HG03342 (cell line): ENCODE results near the gene HSPB1.
A peak's percentile ranks its signal among the peaks of the same experiment; 100 is the strongest.
"Not testable (repeated sequence)": the region's sequence is repeated elsewhere in the genome, so short reads cannot be mapped to it uniquely, and the experiment has no call there.

Experiments used
- ATAC-seq: cut with Tn5 transposase; IDR thresholded peaks from one replicate; pipeline ENCODE4 v1.9.1; 2021; ENCODE audit warnings: mild to moderate bottlenecking, moderate library complexity; ENCODE audit not compliant: unreplicated experiment

The HSPB1 gene

DNA sequence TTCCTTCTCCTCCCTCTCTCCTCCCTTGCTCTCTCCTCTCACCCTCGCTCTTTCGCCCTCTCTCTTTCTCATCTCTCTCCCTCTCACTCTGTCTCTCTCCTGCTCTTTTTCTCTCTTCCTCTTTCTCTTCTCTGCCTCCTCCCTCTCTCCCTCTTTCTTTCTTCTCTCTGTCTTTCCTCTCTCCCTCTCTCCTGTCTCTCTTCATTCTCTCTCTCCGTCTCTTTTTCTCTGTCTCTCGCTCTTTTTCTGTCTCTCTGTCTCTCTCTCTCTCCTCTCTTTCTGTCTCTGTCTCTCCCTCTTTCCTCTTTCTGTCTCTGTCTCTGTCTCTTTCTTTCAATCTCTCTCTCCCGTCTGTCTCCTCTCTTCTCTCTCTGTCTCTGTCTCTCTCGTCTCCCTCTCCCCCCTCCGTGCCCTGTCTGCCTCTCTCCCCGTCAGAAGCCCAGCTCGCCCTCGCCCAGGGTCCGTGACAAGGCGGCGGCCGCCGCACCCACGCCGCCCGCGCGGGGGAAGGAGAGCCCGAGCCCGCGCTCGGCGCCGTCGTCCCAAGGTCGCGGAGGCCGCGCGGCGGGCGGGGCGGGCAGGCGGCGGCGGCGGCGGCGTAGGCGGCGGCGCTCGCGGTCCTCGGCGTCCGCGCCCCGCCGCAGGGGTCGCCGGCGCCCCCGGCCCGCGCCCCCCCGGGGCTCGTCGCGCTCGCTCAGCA, 21.3 kb upstream of the HSPB1 start:
- no peak for ATAC-seq

DNA sequence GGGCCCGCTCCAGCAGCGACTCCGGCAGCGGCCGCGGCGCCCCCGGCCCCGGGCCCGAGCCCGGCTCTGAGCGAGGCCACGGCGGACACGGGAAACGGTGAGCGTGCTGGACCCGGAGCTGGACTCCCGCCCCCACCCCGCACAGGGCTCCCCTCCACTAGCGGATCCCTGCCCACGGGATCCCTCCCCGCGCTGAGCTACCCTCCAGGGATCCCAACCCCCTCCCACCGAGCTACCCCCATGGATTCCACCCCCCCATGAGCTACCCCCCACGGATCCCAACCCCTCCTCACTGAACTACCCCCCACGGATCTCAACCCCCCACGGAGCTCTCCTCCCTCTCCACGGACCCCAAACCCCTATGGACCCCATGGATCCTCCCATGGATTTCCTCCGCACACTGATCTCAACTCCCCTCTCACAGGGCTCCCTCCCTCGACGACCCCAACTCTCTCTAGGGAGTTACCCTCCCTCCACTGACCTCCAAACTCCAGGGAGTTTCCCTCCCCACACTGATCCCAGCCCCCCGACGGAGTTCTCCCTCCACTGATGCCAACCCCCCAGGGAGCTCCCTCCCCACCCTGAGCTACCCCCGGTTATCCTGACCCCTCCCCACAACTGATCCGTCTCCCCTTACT, 20.6 kb upstream of the HSPB1 start:
- ATAC-seq: no peak

DNA sequence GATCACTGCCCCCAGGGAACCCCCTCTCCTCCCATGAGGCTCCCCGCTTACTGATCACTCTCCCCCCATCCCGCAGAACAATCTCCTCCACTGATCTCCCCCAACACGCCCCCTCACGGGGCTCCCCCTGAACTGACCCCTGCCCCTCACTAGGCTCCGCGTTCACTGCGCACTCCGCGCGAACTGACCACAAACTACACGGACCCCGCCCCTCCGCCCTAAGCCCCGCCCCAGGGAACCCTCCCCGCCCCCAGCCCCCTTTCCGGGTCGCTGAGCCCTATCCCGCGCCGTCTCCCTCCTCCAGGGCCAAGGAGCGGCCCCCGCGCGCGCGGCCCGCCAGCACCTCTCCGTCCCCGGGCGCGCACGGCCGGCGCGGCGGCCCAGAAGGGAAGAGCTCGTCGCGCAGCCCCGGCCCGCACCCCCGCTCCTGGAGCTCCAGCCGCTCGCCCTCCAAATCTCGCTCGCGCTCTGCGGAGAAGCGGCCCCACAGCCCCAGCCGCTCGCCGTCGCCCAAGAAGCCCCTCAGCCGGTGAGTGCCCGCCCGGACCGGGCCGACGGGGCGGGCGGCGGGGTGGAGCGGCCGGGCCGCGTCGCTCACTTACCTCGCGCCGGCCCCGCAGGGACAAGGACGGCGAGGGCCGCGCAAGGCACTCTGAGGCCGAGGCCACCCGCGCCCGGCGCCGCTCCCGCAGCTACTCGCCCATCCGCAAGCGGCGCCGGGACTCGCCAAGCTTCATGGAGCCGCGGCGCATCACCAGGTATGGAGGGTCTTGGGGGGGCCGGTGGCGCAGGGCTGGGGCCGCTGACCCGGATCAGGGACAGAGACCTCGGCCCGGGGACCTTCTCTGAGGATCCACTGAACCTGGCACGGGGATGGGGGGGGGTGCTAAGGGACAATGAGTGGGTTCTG, 19.9 kb upstream of the HSPB1 start:
- ATAC-seq: no peak

DNA sequence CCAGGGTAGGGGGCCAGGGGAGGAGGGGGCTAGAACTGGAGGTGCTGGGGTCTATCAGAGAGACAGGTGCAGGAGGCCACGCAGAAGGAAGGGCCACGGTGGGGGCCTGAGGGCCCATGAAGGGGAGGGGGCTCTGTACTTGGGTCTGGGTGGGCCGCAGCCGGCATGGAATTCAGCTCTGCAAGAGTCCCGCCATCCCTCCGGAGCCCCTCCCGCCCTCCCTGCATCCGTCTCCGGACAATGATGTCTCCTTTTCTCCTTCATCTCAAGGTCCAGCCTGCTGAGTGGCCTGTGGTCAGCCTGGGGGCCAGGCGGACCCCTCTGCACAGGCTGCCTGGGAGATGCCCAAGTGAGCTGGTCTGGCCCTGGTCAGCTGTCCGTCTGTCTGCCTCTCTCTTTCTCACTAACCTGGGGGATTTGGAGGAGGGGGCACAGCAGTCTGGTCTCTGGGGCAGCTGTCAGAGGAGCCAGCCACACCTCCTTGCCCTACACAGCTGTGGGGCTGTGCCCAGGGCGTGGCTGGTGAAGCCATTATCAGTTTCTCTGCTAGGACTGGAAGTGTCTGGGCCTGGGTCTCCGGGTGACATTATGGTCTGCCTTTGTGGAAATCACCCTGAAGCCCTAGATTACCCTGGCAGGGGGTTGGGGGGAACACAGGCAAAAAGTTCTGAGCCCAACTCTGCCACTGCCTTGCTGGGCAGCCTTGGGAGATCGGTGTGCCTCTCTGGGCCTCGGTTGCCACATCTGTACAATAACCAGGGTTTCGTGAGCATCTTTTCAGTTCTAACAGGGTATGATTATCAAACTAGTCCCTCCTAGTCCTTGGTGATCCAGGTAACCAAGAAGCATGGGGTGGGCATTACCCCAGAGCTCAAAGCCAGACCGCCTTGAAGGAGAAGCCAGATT, 19.0 kb upstream of the HSPB1 start:
- ATAC-seq: no peak

DNA sequence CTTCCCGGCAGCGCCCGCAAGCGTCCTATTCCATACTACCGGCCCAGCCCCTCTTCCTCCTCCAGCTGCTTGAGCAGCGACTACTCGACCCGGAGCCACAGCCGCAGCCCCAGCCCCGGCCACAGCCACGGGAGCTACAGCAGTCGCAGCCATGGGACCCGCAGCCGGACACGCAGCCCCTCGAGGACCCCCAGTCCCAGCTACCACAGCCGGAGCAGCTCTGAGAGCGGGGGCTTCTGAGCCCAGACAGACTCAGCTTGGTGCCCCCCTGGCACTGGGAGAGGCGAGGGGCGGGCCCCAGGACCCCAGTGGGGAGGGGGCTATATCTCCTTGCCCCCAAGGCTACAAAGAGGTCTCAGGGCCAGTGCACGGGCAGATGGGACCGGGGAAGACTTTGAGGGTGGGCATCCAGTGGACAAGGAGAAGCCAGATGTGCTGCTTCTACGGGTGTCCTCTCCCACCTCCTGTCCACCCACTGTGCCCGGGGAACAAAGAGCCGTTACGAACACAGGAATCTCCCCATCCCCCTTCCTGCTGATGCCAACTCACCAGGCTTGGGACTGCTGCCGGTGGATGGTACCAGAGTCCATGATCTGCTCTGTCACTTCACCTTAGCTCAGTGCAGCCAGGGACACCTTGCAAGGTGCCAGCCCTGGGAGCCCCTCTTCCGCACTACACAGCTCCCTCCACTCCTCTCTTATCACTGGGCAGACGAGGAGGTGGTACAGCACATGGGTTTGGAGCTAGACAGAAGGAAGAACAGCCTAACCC, 16.7 kb upstream of the HSPB1 start:
- ATAC-seq: no peak

DNA sequence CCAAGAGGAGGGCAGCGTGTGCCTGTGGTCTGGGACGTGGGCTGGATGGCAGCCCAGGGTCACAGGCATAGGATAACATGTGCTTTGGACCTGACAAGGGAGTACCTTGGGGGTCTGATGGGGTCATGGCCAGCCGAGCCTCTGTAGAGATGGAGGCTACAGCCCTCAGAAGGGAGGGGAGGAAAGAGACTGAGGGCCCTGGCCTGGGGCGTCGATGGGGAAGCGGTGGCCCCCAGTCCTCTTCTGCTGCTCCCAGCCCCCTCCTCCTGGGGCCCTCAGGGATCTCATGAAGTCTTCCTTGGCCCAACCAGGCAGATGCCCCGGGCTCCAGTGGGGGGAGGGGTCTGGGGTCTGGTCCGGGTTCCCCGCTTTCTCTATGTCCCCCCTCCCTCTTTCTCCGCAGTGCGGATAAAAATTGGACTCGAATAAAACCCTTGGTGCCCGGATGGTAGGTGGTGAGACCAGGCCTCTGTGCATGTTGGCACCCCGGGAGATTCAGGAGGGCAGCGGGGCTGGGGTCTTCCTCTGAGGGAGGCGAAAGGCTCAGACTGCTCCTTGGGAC, 15.6 kb upstream of the HSPB1 start:
- ATAC-seq: no peak

DNA sequence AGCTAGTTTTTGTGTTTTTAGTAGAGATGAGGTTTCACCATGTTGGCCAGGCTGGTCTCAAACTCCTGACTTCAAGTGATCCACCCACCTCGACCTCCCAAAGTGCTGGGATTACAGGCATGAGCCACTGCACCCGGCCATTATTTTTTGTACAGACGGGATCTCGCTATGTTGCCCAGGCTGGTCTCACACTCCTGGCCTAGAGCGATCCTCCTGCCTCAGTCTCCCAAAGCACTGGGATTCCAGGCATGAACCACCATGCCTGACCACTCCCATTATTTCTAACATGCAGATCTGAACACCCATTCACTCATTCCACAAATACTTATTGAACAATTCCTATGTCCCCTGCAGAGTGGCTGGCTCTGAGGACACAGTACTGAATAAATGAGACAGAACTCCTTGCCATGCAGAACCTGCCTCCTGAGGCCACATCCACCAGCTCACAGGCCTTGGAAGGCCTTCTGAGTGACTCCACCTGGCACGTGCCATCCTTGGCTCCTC, 11.6 kb upstream of the HSPB1 start:
- not testable (repeated sequence) for ATAC-seq

DNA sequence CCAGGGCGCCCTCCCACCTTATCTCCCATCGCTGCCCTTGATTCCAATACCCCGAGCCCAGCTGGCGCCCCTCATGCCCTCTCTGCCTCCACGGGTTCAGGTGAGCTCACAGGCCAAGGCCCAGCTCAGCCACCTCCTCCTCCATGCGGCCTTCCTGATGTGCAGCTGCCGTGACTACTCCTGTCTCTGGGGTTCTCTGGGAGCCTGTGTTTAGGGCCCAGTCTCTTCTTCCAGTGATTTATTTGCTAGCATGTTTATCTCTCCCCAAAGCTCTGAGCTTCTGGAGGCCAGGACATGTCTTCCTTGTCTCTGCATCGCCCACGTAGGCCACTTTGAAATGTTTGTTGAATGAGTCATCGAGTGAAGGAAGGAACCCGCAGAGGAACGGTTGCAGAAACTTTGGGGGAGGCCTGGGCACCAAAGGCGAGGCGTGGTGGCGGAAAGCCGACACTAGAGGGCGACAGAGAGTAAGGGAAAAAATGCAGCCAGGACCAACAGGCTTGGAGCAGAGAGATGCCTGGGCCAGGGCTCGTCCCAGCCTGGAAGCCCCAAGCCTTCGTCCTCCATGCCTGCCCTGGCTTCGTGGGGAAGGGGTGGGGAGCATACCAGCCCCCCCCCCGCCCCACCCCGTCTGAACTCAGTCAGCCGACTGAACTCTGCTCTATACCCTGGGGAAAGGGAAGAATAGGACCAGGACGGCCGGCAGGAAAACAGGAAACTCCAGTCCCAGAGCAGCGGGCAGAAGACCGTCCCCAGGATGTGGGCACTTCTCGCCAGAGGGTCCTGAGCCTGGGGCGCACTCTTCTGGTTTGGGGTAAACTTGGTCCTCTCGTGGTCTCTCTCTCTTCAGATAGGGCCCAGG, 10.9 kb upstream of the HSPB1 start:
- ATAC-seq: peak; percentile 82

DNA sequence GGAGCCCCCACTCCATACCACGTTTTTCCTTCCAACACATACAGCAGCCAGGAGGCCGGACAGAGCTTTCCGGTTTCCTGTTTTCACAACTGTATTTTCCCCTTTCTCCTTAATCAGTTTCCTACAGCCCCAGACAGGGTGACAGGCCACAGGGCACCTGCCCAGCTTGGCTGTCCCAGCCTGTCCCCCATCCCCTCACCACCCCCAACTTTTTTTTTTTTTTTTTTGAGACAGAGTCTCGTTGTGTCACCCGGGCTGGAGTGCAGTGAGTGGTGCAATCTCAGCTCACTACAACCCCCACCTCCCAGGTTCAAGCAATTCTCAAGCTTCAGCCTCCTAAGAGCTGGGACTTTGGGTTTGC, 10.3 kb upstream of the HSPB1 start:
- ATAC-seq: peak; percentile 9

DNA sequence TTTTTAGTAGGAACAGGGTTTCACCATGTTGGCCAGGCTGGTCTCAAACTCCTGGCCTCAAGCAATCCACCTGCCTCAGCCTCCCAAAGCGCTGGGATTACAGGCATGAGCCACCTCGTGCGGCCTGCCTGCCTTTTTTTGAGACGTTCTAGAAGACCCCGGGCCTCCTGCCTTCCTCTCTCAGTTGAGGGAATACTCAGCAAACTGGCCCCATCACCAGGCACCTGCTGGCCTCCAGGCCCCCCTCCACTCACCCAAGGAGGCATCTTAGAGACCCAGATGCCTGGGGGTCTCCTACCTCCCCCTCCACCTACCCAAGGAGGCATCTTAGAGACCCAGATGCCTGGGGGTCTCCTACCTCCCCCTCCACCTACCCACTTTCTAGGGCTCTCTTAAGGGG, 9.6 kb upstream of the HSPB1 start:
- ATAC-seq: not testable (repeated sequence)

DNA sequence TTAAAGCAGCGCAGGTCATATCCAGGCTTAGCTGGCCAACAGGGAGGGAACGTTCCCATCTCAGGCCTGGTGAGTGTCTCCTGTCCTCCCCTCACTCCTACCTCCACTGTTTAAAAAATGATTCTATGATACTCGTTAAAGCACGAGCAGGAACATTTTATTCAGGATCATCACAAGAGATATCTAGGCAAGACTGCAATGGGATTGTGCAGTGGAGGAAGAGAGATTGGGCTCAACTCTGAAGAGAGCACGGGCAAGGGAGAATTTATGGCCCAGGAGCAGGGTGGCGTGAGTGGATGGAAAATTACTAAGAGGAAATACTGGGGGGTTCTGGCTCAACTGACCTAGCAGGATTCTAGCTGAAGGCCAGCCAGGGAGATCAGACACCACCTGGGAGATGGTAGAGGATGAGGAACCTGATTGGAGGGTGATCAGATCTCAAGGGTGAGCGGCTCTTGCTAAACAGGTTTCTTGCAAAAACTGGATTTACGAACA, 9.0 kb upstream of the HSPB1 start:
- no peak for ATAC-seq

DNA sequence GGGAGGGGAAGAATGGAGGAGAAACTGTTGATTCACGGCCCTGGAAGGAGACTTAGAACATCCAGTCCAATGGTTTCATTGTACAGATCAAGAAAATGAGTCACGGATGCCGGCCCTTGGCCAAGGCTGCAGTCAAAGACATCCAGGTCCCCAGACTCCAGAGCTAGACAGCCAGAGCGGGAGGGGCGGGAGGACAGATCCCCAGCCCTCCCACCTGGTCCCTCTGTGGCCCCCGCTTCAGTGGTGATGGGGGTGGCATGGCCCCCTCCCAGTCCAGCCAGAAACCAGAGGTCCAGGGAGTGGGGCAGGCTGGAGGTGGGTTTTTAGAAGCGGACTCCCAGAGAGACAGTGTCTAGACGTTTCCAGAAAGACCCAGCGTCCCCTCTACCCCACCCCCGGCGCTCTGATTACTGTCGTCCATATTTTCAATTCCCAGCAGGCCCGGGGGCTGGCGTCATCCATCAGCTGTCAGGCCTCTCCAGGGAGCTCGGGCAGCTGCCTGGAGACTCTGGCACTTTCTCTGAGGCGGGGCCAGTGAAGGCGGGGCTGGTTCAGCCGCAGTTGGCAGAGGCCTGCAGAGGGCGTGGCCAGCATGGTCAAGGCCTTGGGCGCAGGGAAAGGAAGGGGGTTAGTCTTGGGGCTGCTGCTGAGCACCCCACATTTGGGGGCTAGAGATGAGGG, 8.0 kb upstream of the HSPB1 start:
- ATAC-seq: peak; percentile 40

DNA sequence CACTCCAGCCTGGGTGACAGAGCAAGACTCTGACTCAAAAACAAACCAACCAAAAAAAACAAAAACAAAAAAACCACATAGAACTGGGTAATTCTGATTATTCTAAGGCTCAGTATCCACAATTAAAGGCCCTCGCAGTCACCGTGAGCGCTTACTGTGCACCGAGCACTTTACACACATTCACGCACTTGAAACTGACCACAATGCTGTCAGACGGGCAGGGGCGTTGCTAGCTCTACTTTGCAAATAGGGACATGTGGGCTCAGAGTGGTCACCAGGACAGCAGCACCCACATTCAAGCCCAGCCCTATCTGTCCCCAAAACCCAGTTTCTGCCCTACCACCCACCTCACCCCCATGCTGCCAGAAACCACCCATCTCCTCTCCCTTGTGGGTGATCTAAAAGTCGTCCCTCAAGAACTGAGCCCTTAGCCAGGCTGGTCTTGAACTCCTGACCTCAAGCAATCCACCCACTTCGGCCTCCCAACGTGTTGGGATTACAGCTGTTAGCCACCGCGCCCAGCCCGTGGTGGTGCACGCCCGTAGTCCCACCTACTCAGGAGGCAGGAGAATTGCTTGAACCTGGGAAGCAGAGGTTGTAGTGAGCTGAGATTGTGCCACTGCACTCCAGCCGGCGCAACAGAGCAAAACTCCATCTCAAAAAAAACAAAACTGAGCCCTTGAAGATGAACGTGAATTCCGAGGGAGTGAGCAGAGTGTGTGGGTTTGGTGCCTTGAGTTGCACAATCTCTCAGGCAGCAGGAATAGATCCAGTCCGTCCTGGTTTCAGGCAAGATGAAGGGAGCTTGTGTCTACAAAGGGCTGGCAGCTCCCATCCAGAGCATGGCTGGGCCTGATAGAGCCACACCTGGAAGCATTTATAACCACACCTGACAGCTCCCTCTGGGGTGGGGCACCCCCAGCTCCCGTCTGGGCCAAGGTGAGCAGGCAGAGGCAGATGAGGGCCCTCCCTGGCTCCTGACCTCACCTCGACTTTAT, 5.4 kb upstream of the HSPB1 start:
- no peak for ATAC-seq

DNA sequence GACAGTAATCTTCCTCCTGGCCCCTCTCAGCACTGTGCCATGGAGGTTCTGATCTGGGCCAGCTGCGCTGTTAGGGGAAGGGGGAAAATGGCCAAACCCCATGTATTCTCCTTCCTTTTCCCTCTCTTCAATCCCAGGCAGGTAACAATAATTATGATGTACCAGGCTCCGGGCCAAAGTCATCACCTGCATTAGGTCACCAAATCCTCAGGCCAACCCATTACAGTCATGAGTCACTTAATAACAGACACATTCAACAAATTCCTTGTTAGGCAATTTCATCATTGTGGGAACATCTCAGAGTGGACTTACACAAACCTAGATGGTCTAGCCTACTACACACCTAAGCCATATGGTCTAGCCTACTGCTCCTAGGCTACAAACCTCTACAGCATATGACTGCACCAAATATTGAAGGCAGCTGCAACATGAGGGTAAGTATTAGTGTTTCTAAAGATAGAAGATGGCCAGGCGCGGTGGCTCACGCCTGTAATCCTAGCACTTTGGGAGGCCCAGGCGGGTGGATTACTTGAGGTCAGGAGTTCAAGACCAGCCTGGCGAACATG, 2.2 kb upstream of the HSPB1 start:
- no peak for ATAC-seq

DNA sequence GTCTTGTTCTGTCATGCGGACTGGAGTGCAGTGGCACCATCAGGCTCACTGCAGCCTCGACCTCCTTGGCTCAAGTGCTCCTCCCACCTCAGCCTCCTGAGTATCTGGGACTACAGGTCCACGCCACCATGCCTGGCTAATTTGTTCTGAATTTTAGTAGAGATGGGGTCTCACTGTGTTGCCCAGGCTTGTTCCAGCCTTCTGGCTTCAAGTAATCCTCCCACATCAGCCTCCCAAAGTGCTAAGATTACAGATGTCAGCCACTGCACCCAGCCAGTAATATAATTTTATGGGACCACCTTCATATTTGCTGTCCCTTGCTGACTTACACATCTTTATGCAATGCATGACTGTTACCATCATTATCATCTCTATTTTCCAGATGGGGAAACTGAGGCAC, 1.5 kb upstream of the HSPB1 start:
- ATAC-seq: no peak
